A549 (cell line): ENCODE results near the gene ATP1B4. TPM values are rescaled to one million over a fixed set of nuclear protein-coding genes. Genes with fewer than 3 reads are reported as not detected.
A peak's percentile ranks its signal among the peaks of the same experiment; 100 is the strongest.

Experiments
- ATAC-seq, 2 experiments: fragments of 200-7000 bp in 1 of 2; fragments of >200 bp in 1 of 2; cut with Nextera tagmentation in 1 of 2; cut with Tn5 transposase in 1 of 2; 3 replicates each; pipeline versions ENCODE4 v1.8.0 to v1.9.1; 2018 to 2020; ENCODE audit warnings: mild to moderate bottlenecking in 1 of 2, moderate library complexity in 1 of 2
- CTCF ChIA-PET: fragments of 300-600 bp; sonication (Branson Sonifier 250); formaldehyde crosslinking; extraction: SDS; loops from one replicate; lab custom pipeline; 2021; ENCODE audit warnings: antibody characterized with exemption, inconsistent platforms; lab: Yijun Ruan, JAX
- POLR2A ChIA-PET: fragments of 350-600 bp; formaldehyde crosslinking; extraction: SDS; loops from one replicate; lab custom pipeline; 2021; ENCODE audit warnings: antibody characterized with exemption, inconsistent platforms; lab: Yijun Ruan, JAX
- DNase-seq, 2 experiments: peaks; one replicate each; pipeline versions ENCODE4 v3.0.0 to v3.0.0-alpha.2; 2011 to 2016; ENCODE audit warnings: low read depth in 1 of 2, low spot score in 1 of 2
- FAIRE-seq: peaks from 2 replicates; lab custom pipeline; 2011; peaks lifted over from hg19 to GRCh38; lab: Jason Lieb, UNC
- H3K27ac ChIP-seq, 2 experiments: fragments of >200 bp; sonication (Bioruptor Twin); formaldehyde crosslinking; 3 replicates each; pipeline ENCODE4 v1.5.1; 2016 to 2017
- H3K4me1 ChIP-seq: fragments of >200 bp; sonication (Bioruptor Twin); formaldehyde crosslinking; 3 replicates; pipeline ENCODE4 v1.6.1; 2016
- H3K4me2 ChIP-seq: fragments of >200 bp; sonication (Bioruptor Twin); formaldehyde crosslinking; 3 replicates; pipeline ENCODE4 v1.6.1; 2016
- H3K4me3 ChIP-seq: fragments of >200 bp; sonication (Bioruptor Twin); formaldehyde crosslinking; 3 replicates; pipeline ENCODE4 v1.5.1; 2016
- H3K9me3 ChIP-seq: fragments of >200 bp; sonication (Bioruptor Twin); formaldehyde crosslinking; 3 replicates; pipeline ENCODE4 v1.6.1; 2016
- CBX2 ChIP-seq: fragments of 200-600 bp; sonication (generic); IDR thresholded peaks from 2 replicates; pipeline ENCODE4 v1.6.1; 2016; ENCODE audit warnings: low read depth, mild to moderate bottlenecking, borderline replicate concordance
- CBX8 ChIP-seq: fragments of 200-600 bp; sonication (generic); IDR thresholded peaks from 2 replicates; pipeline ENCODE4 v1.6.1; 2016
- CEBPB ChIP-seq, 2 experiments: fragments of >200 bp in 1 of 2; sonication (Bioruptor Twin) in 1 of 2; formaldehyde crosslinking in 1 of 2; IDR thresholded peaks; 2 replicates each; pipeline ENCODE4 v1.6.1; 2012 to 2016
- CHD2 ChIP-seq: fragments of 150-350 bp; IDR thresholded peaks from 2 replicates; pipeline ENCODE4 v1.6.1; 2014; ENCODE audit warnings: low read length; ENCODE audit not compliant: partially characterized antibody
- CHD4 ChIP-seq: fragments of 200-600 bp; sonication (generic); IDR thresholded peaks from 2 replicates; pipeline ENCODE4 v1.6.1; 2016; ENCODE audit warnings: antibody characterized with exemption, mild to moderate bottlenecking, borderline replicate concordance
- E2F6 ChIP-seq: IDR thresholded peaks from 2 replicates; pipeline ENCODE4 v1.6.1; 2012; ENCODE audit warnings: low read depth, borderline replicate concordance
- EHF ChIP-seq: fragments of 250-450 bp; sonication (Bioruptor Pico); IDR thresholded peaks from 2 replicates; pipeline ENCODE4 v1.5.0; 2020; ENCODE audit warnings: mild to moderate bottlenecking
- EHMT2 ChIP-seq: fragments of 200-600 bp; sonication (generic); IDR thresholded peaks from 2 replicates; pipeline ENCODE4 v1.6.1; 2016; ENCODE audit warnings: antibody characterized with exemption, low read depth, mild to moderate bottlenecking, moderate library complexity
- ELK1 ChIP-seq: fragments of 150-350 bp; IDR thresholded peaks from 2 replicates; pipeline ENCODE4 v1.6.1; 2014; ENCODE audit warnings: low read depth, mild to moderate bottlenecking, low read length
- ESRRA ChIP-seq: fragments of 150-350 bp; IDR thresholded peaks from 2 replicates; pipeline ENCODE4 v1.6.1; 2014; ENCODE audit warnings: mild to moderate bottlenecking, low read length, borderline replicate concordance
- GATA3 ChIP-seq: IDR thresholded peaks from 2 replicates; pipeline ENCODE4 v1.6.1; 2012; ENCODE audit warnings: borderline replicate concordance
- HES2 ChIP-seq: fragments of >200 bp; sonication (Bioruptor Twin); formaldehyde crosslinking; IDR thresholded peaks from 2 replicates; pipeline ENCODE4 v1.6.1; 2016
- HOXB13 ChIP-seq: fragments of 250-450 bp; sonication (Bioruptor Pico); IDR thresholded peaks from 2 replicates; pipeline ENCODE4 v1.5.0; 2020; ENCODE audit warnings: low read depth, mild to moderate bottlenecking, moderate library complexity
- JUN ChIP-seq, 2 experiments: fragments of >200 bp; sonication (Bioruptor Twin); formaldehyde crosslinking; IDR thresholded peaks; 2 replicates in 1 of 2; 3 replicates in 1 of 2; pipeline ENCODE4 v1.6.1; 2016 to 2017
- JUNB ChIP-seq: fragments of >200 bp; sonication (Bioruptor Twin); formaldehyde crosslinking; IDR thresholded peaks from 2 replicates; pipeline ENCODE4 v1.6.1; 2016
- MAZ ChIP-seq: fragments of 150-350 bp; IDR thresholded peaks from 2 replicates; pipeline ENCODE4 v1.6.1; 2014; ENCODE audit warnings: antibody characterized with exemption, low read depth, low read length, borderline replicate concordance
- NFE2L2 ChIP-seq: fragments of 150-350 bp; conservative IDR thresholded peaks from 2 replicates; pipeline ENCODE4 v1.6.1; 2014; ENCODE audit warnings: low read length
- NPAS2 ChIP-seq: fragments of 250-450 bp; sonication (Bioruptor Pico); IDR thresholded peaks from 2 replicates; pipeline ENCODE4 v1.8.0; 2022; ENCODE audit warnings: mild to moderate bottlenecking, moderate library complexity, borderline replicate concordance
- NR3C1 ChIP-seq: fragments of >200 bp; sonication (Bioruptor Twin); formaldehyde crosslinking; IDR thresholded peaks from 3 replicates; pipeline ENCODE4 v1.6.1; 2017
- PBX3 ChIP-seq: IDR thresholded peaks from 2 replicates; pipeline ENCODE4 v1.6.1; 2012
- POLR2A ChIP-seq: IDR thresholded peaks from 2 replicates; pipeline ENCODE4 v1.6.1; 2012; ENCODE audit warnings: mild to moderate bottlenecking, low read length
- POLR2AphosphoS2 ChIP-seq: conservative IDR thresholded peaks from 2 replicates; pipeline ENCODE4 v1.6.1; 2012; ENCODE audit warnings: low read length, improper control_type of control experiment, inconsistent platforms
- RAD21 ChIP-seq, 2 experiments: fragments of >200 bp in 1 of 2; sonication (Bioruptor Twin) in 1 of 2; formaldehyde crosslinking in 1 of 2; IDR thresholded peaks in 1 of 2; conservative IDR thresholded peaks in 1 of 2; 2 replicates in 1 of 2; 3 replicates in 1 of 2; pipeline ENCODE4 v1.6.1; 2012 to 2018; ENCODE audit warnings: inconsistent platforms in 1 of 2
- RNF2 ChIP-seq: fragments of 200-600 bp; sonication (generic); IDR thresholded peaks from 2 replicates; pipeline ENCODE4 v1.6.1; 2016; ENCODE audit warnings: low read depth, mild to moderate bottlenecking, antibody characterized with exemption, moderate library complexity, borderline replicate concordance
- SMC3 ChIP-seq: fragments of >200 bp; sonication (Bioruptor Twin); formaldehyde crosslinking; IDR thresholded peaks from 3 replicates; pipeline ENCODE4 v1.6.1; 2018; ENCODE audit warnings: inconsistent platforms
- TFCP2L1 ChIP-seq: fragments of 250-450 bp; sonication (Bioruptor Pico); IDR thresholded peaks from 2 replicates; pipeline ENCODE4 v1.5.0; 2021; ENCODE audit warnings: mild to moderate bottlenecking
- TP53 ChIP-seq: fragments of 250-450 bp; sonication (Bioruptor Pico); IDR thresholded peaks from 2 replicates; pipeline ENCODE4 v1.5.0; 2021; ENCODE audit warnings: mild to moderate bottlenecking, moderate library complexity
- USF2 ChIP-seq: fragments of 450-650 bp; IDR thresholded peaks from 2 replicates; pipeline ENCODE4 v1.6.1; 2014; ENCODE audit warnings: antibody characterized with exemption
- ZC3H11A ChIP-seq: fragments of 450-650 bp; IDR thresholded peaks from 2 replicates; pipeline ENCODE4 v1.6.1; 2014; ENCODE audit warnings: antibody characterized with exemption, mild to moderate bottlenecking
- WGBS: methylation state at CpG from one replicate; pipeline ENCODE4 v1.1.6; 2017; ENCODE audit errors: missing lambda C conversion rate; 5-methylcytosine and 5-hydroxymethylcytosine counted together
- polyA plus RNA-seq, 4 experiments: library from polyadenylated mRNA; depleted of rRNA in 3 of 4; stranded (reverse); fragments of >200 nt; fragmentation: RNase III in 1 of 4; extraction: RNeasy Plus Mini Kit Qiagen cat#74134 plus additional on column Dnase treatment in 1 of 4; gene quantifications; 2 replicates in 3 of 4; 3 replicates in 1 of 4; pipeline ENCODE4 v1.2.3, GENCODE V29; 2011 to 2017

The ATP1B4 gene
- polyA plus RNA-seq, 2 of the 4 experiments (the other 2 are of a cell fraction) = not detected

- ChIA-PET POLR2A (no interaction called here), CTCF (no interaction called here)
- Histone ChIP-seq H3K4me3 (no peak overlapping the region), H3K9me3 (no peaks in the 10 kb centered on the region), H3K27ac (no peak overlapping the region), H3K4me2 (no peak overlapping the region), H3K4me1 (no peaks in the 10 kb centered on the region)
- no peak for ATAC-seq
- peak; percentile 87 for FAIRE-seq
- no peak for DNase-seq
- WGBS = 48% methylated on average over 6 of the region's 6 CpGs
- TF ChIP-seq JUNB = no peak
- TF ChIP-seq JUN (IDR thresholded peaks at IDR 0.05) = no peak
- TF ChIP-seq HES2 = no peak
- TF ChIP-seq PBX3 = no peak
- TF ChIP-seq RNF2 = no peak
- TF ChIP-seq GATA3 = no peak
- no peak for TF ChIP-seq POLR2AphosphoS2
- TF ChIP-seq CBX2 = no peak
- TF ChIP-seq EHMT2 = no peak
- no peak for TF ChIP-seq POLR2A
- TF ChIP-seq CEBPB (IDR thresholded peaks at IDR 0.05) = no peak
- TF ChIP-seq ESRRA = no peak
- TF ChIP-seq TFCP2L1 (CRISPR knock-in tag) = no peak
- no peak for TF ChIP-seq NFE2L2
- no peak for TF ChIP-seq EHF
- TF ChIP-seq NR3C1 = no peak
- TF ChIP-seq E2F6 = no peak
- TF ChIP-seq HOXB13 = no peak
These were observed 10.9 kb downstream of the ATP1B4 start for GRCh38 chrX:120372667-120373370.

- POLR2A ChIA-PET = no interaction called here
- H3K9me3 ChIP-seq = no peaks in the 10 kb centered on the region
- TF ChIP-seq CBX8 = no peak
- no peak for TF ChIP-seq HES2
- TF ChIP-seq CHD4 = no peak
- TF ChIP-seq USF2 = no peak
- no peak for TF ChIP-seq MAZ
- TF ChIP-seq ELK1 = no peak
- TF ChIP-seq TP53 (CRISPR knock-in tag) = no peak
- no peak for TF ChIP-seq RAD21 (conservative IDR thresholded peaks at IDR 0.05 in 1 of 2, IDR thresholded peaks at IDR 0.05 in 1 of 2)
- TF ChIP-seq NR3C1 = no peak
- no peak for TF ChIP-seq POLR2A
- TF ChIP-seq SMC3 = no peak
- TF ChIP-seq NPAS2 (CRISPR knock-in tag) = no peak
- TF ChIP-seq CHD2 = no peak
- TF ChIP-seq ZC3H11A = no peak
- TF ChIP-seq, all 56 proteins: peak for 0
- ATAC-seq (no peak), FAIRE-seq (peak; percentile 23), DNase-seq (no peak)
- no peaks in the 10 kb centered on the region for H3K4me1 ChIP-seq
- CTCF ChIA-PET = no interaction called here
- 12% methylated on average over 3 of the region's 3 CpGs for WGBS
- H3K27ac ChIP-seq = no peak overlapping the region
- H3K4me3 ChIP-seq = no peak overlapping the region
- H3K4me2 ChIP-seq = no peak overlapping the region
These were observed 15.3 kb downstream of the ATP1B4 start for GRCh38 chrX:120377179-120377578.
